NCI-H1436 treated with DMSO at 0.1 percent for 48 hours (cell line): Measurements from ENCODE around the gene MMP25.

Experiments
- DNase-seq: peaks from one replicate; lab custom pipeline; 2025; lab: John Stamatoyannopoulos, UW

Gene MMP25

DNA sequence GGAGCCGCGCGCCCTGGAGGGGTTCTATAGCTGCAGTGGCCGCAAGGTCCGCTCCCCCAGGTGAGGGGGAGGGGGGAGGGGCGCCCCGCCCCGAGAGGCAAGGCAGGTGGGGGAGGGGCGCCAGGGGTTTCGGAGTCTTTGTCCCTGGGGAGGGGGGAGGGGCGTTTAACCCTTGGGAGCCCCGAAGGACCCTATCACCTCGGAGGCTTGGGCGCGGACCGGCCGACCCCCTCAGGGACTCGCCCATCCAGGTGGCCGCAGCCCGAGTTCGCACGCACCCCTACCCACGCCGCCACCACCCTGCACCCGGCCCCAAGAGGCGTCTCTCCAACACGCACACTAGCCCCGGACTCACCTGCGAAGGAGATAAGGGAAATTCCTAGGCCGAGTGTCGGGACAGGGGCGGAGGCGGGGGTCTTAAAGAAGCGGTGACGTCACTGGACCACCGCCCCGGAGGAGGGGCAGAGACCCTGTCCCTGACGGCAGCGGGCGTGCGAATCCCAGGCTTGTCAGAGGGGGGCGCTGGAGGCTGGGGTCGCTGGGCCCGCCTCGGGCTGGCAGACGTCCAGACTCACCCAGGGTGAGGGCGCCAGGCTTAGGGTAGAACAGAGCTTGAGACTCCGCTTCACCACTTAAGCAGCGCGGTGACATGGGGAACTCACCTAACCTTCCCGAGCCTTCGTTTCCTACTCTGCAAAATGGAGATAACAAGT is 28.4 kb upstream of the MMP25 start, which contains the start of gene CLDN6:
Gene CLDN6, minus strand, starts transcription at position 390 of the 713 bp plus-strand sequence. CDS start 2,162 bp downstream, outside the sequence.
- no peak for DNase-seq

DNA sequence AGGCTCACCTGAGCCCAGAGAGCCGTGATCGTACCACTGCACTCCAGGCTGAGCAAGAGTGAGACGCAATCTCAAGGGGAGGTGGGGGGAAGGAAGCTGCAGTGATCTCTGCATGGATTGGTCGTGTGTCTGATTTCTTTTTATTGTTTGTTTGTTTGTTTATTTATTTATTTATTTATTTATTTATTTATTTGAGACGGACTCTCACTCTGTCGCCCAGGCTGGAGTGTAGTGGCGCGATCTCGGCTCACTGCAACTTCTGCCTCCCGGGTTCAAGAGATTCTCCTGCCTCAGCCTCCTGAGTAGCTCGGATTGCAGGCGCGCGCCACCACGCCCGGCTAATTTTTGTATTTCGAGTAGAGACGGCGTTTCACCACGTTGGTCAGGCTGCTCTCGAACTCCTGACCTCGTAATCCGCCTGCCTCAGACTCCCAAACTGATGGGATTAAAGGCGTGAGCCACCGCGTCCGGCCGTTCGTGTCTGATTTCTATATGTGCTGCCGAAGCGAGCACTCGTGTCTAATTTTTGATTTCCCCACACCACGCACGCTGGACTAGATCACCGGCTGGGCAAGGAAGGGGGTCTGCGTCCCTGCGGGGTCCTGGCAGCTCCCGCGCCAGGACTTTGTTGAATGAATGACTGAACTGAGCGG is 26.6 kb upstream of the MMP25 start:
- DNase-seq = no peak

DNA sequence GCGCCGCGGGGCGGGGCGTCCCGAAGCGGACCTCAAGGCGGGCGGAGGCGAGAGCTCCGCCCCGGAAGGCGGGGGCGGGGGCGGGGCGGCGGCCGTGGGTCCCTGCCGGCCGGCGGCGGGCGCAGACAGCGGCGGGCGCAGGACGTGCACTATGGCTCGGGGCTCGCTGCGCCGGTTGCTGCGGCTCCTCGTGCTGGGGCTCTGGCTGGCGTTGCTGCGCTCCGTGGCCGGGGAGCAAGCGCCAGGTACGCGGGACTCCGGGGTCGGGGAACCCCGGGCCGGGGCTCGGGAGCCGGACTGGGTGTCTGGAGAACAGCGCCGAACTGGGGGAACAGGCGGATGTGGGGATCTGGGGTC is 26.1 kb upstream of the MMP25 start, which contains the start of gene TNFRSF12A:
Gene TNFRSF12A, plus strand, starts transcription at position 122 of the 357 bp plus-strand sequence. Its CDS starts 30 bp downstream, at position 152.
- DNase-seq = no peak

DNA sequence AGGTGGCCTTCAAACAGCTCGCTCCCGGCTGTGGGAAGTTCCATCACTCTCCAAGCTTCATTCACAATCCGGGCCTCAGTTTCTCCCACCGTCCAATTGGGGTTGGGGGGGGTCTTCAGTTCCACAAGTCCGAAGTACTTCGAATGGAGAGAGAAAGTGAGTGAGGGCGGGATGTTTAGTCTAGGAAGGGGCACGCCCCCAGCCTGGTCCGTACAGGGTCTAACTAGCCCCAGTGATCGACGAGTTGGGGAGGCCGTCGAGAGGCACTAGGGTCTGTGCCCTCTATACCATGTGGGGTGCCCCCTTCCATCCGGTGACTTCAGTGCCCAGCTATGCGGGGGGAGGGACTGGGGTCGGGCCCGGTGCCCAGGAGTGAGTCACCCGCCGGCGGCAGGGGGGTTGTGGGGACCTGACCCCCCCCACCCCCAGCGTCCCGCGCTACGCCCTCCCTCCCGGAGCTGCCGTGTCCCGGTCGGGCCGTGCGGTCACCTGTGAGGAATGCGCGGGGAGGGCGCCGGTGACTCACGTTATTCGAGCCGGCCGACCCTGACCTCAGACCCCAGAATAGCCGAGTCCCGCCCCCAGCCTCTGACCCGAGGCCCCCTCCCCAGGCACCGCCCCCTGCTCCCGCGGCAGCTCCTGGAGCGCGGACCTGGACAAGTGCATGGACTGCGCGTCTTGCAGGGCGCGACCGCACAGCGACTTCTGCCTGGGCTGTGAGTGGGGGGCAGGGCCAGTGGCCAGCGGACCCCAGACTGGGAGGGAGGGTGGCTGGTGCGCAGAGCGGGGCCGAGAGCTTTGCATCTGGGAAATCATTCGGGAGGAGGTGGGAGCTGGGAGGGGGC is 25.5 kb upstream of the MMP25 start:
- DNase-seq = no peak

DNA sequence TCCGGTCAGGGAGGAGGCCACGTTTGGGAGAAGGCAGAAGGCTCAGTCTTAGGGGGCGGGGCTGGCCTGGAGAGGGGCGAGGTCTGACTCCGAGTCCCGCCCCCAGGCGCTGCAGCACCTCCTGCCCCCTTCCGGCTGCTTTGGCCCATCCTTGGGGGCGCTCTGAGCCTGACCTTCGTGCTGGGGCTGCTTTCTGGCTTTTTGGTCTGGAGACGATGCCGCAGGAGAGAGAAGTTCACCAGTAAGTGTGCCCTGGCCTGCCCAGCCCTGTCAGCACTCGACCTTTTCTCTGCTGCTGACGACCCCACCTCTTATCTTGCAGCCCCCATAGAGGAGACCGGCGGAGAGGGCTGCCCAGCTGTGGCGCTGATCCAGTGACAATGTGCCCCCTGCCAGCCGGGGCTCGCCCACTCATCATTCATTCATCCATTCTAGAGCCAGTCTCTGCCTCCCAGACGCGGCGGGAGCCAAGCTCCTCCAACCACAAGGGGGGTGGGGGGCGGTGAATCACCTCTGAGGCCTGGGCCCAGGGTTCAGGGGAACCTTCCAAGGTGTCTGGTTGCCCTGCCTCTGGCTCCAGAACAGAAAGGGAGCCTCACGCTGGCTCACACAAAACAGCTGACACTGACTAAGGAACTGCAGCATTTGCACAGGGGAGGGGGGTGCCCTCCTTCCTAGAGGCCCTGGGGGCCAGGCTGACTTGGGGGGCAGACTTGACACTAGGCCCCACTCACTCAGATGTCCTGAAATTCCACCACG is 24.7 kb upstream of the MMP25 start:
- no peak for DNase-seq

GRCh38 chr16:3022208-3022683 is 24.1 kb upstream of the MMP25 start:
- no peak for DNase-seq

DNA sequence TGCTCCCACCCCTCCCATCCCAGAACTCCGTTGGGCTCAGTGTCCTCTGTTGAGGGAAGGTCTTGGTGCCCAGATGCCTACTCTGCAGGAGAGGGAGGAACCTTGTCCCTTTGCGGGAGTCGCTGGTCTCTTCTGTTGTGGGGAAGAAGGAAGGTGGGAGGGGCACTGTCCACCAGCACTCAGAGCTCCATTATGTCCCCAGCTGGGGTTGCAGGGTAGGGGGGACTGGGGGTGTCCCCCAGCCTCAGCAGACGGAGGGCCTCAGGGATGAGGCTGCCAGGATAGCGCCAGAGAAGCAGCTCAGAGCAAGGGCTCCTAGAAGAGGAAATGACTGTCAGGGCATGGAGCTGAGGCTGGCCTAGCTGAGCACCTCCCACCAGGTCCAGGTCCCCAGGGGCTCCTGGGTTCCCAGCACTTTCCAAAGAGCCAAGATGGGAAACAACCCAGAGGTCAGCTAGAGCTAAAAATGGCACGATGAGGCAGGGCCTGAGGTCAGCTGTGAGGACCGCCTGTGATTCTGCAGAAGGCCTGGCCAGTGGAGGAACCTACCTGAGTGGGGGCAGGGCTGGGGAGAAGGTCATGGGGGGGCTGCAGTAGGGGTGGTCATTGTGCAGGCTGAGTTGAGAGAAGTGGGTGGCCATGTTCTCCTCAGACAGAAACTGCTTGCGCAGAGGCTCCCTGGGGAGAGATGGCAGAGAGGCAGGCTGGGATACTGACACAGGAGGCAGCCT is 23.5 kb upstream of the MMP25 start:
- DNase-seq = no peak

DNA sequence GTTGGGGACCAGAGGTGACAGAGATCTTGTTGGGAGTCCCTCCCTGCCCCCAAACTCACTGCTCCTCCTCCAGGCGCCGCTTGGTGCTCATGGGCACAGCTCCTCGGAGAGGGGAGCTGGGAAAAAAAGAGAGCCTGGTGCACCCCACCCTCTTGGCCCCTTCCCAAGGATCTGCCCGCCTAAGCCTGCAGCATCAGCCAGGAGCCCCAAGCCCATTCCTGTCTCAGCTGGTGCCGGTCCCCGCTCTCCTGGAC is 23.0 kb upstream of the MMP25 start:
- DNase-seq = no peak

GRCh38 chr16:3023669-3024478 is 22.5 kb upstream of the MMP25 start, which contains the start of the genes HCFC1R1 and THOC6:
Gene HCFC1R1, minus strand, starts transcription at chr16:3023942. Its CDS starts 1 bp downstream, at chr16:3023941.
Gene THOC6, plus strand, starts transcription at chr16:3024035. Its CDS starts 292 bp downstream, at chr16:3024327.
- DNase-seq = peak; percentile 92

GRCh38 chr16:3025032-3026002 is 21.0 kb upstream of the MMP25 start:
- no peak for DNase-seq

DNA sequence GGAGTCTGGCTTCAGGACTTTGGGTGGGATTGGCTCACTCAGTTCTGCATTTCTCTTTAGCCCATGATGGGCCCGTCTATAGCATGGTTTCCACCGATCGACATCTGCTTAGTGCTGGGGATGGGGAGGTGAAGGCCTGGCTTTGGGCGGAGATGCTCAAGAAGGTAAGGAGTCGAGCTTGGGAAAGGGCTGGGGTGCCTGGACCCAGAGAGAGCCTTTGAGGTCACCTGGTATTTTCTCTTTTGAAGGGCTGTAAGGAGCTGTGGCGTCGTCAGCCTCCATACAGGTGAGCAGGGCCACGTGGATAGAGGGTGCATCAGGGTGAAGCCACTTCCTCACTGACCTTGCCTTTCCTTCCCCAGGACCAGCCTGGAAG is 20.4 kb upstream of the MMP25 start:
- no peak for DNase-seq

DNA sequence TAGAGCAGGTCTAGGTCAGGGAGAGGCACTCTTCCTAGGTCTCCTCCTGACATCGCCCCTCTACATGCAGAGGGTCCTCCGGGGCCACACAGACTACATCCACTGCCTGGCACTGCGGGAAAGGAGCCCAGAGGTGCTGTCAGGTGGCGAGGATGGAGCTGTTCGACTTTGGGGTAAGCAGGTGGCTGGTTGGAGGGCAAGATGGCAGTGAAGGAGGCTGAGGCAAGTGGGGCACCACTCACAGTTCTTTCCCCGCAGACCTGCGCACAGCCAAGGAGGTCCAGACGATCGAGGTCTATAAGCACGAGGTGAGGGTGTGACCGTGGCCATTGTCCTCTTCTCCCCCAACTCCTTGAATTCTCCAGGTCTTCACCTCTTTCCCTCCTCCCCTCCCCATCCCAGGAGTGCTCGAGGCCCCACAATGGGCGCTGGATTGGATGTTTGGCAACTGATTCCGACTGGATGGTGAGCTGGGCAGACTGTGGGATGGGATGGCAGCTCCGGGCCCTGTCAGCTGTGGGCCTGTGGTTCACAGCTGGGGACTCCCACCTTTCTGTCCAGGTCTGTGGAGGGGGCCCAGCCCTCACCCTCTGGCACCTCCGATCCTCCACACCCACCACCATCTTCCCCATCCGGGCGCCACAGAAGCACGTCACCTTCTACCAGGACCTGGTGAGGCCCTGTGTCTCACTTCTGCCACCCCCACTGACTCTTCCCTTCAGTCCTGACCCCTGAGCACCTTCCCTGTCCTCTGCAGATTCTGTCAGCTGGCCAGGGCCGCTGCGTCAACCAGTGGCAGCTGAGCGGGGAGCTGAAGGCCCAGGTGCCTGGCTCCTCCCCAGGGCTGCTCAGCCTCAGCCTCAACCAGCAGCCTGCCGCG is 19.5 kb upstream of the MMP25 start:
- no peak for DNase-seq

- DNase-seq = no peak
These were observed 18.9 kb upstream of the MMP25 start for GRCh38 chr16:3027489-3027795.

GRCh38 chr16:3027983-3028715 is 18.2 kb upstream of the MMP25 start:
- peak; percentile 60 for DNase-seq

DNA sequence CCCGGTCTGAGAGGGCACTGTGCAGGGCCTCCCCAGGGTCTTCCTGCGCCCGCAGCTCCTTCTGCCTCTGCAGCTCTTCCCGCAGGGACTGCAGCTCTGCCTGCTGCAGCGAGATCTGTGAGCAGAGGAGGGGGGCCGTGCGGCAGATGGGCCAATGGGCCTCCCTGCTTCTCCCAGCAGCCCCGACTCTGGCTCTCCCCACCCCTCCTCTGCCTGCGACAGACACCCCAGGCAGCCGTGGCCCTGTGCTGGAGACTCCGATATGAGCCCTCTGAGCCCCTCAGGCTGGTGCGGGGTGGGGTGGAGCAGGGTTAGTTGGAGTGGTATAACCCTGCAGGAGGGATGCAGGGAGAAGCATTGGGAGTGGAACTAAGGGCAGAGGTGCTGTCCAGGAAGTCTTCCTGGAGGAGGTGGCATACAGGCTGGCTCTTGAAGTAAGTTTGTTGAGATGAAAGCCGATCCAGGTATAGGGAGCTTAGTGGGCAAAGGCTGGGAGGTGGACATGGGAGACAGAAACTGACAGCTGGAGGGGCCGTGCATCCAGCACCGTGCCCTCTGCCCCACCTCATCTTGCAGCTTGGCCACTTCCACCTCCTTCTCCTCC is 17.5 kb upstream of the MMP25 start:
- DNase-seq = no peak

DNA sequence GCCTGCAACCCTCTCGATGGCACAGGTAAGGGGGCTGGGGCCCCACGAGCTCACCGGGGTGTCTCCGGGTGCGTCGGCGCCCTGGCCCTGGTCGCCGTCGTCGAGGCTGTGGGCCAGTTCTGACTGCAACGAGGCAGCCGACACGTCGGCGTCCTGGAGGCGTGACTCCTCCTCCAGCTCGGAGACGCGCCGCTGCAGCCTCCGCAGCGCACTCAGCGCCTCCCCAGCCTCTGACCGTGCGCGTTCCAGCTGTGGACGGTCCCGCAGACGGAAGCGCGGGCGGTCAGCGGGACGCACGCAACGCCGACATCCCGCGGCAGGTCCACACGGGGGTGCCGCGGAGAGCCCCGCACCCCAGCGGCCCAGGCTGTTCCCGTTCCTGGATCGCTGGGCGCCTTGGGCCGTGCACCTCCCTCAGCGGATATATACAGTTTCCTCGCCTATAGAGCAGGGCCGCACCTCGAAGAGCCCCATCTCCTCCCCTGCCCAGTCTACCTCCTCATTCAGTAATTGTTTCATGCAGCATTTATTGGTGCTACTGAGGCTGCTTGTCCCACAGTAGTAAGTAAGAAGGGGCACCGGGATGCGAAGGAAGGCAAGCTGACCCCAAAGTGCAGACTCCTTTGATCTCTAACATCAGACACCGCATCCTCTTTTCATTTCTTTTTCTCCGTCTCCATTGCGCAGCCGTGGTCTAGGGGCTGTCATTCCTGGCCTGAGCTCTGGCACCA is 16.7 kb upstream of the MMP25 start:
- no peak for DNase-seq
